LNCaP clone FGC (cell line): ENCODE data around the gene ITPRIP.

Experiments used
- DNase-seq: peaks from one replicate; pipeline ENCODE4 v3.0.0-alpha.2; 2011; ENCODE audit warnings: low read depth
- H3K4me3 ChIP-seq: 2 replicates; pipeline ENCODE4 v1.5.1; 2011; ENCODE audit warnings: mild to moderate bottlenecking, low read depth, low read length, control low read depth
- TF ChIP-seq, protein P1 (sequence below): IDR thresholded peaks from 2 replicates; pipeline ENCODE4 v1.5.1; 2012; ENCODE audit warnings: mild to moderate bottlenecking; ENCODE audit not compliant: control insufficient read depth, insufficient read depth; ENCODE audit errors: extremely low read depth

Gene ITPRIP

DNA sequence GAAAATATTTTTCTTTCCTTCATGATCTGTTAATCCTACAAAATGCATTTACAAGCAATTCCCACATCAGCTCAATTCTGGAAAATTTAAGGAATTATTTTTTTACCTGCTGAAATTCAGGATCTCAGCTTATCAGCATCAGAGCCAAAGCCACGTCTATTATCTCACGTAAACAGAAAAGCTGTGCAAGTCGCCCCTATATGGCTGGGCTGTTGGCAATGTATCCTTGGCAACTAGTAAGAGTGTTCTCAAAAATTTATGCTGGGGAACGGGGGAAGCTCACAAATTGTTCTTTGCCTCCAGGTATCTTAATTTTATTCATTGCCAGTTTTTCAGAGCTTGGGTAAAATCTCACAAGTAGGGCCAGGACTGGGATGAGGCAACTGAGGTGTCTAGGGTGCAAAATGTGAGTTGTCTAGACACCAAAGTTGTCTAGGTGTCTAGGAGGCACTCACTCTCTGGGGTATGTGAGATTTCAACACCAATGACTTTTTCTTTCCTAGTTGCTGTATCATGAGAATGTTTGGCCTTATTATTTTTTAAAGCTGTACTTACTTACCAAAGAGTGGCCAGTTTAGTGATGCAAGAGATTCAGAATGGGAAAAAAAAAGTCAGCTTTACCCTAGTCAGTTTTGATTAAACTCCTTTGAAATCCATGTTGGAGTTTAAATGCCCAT lies 64.2 kb downstream of the ITPRIP start:
- no peak overlapping the region for H3K4me3 ChIP-seq
- DNase-seq: no peak
- TF ChIP-seq, protein P1, sequence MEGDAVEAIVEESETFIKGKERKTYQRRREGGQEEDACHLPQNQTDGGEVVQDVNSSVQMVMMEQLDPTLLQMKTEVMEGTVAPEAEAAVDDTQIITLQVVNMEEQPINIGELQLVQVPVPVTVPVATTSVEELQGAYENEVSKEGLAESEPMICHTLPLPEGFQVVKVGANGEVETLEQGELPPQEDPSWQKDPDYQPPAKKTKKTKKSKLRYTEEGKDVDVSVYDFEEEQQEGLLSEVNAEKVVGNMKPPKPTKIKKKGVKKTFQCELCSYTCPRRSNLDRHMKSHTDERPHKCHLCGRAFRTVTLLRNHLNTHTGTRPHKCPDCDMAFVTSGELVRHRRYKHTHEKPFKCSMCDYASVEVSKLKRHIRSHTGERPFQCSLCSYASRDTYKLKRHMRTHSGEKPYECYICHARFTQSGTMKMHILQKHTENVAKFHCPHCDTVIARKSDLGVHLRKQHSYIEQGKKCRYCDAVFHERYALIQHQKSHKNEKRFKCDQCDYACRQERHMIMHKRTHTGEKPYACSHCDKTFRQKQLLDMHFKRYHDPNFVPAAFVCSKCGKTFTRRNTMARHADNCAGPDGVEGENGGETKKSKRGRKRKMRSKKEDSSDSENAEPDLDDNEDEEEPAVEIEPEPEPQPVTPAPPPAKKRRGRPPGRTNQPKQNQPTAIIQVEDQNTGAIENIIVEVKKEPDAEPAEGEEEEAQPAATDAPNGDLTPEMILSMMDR: no peak

- TF ChIP-seq, protein P1: no peak
- no peak for DNase-seq
- H3K4me3 ChIP-seq: no peak overlapping the region
These were observed 65.0 kb downstream of the ITPRIP start for GRCh38 chr10:104273286-104273685.

- TF ChIP-seq, protein P1: no peak
- DNase-seq: peak; percentile 97
- peak within 1 kb of the TSS; percentile 97 for H3K4me3 ChIP-seq
These were observed 69.3 kb downstream of the ITPRIP start, which contains the start of gene GSTO2 for GRCh38 chr10:104268713-104269645. TSS of gene GSTO2 (plus strand) at chr10:104269184. CDS start at chr10:104274916, 5,732 bp downstream.

GRCh38 chr10:104268405-104268712 lies 69.9 kb downstream of the ITPRIP start:
- DNase-seq: no peak
- TF ChIP-seq, protein P1: no peak
- peak overlapping the region; percentile 97 for H3K4me3 ChIP-seq

- H3K4me3 ChIP-seq: peak overlapping the region; percentile 97
- TF ChIP-seq, protein P1: no peak
- DNase-seq: no peak
These were observed 70.4 kb downstream of the ITPRIP start for GRCh38 chr10:104267721-104268404.

- TF ChIP-seq, protein P1: no peak
- DNase-seq: no peak
- no peak overlapping the region for H3K4me3 ChIP-seq
These were observed 73.5 kb downstream of the ITPRIP start for GRCh38 chr10:104264783-104265182.
